OCI-LY1 (cell line): ENCODE measurements around the gene EIF6.

Experiments used
- H2AFZ ChIP-seq: fragments of 200-600 bp; sonication (generic), shearing (Covaris generic); 2 replicates; pipeline ENCODE4 v1.6.0; 2014; ENCODE audit warnings: antibody characterized with exemption, mild to moderate bottlenecking, low read length
- H3F3A ChIP-seq: fragments of 200-600 bp; sonication (generic), shearing (Covaris generic); 2 replicates; pipeline ENCODE4 v1.6.0; 2014; ENCODE audit warnings: mild to moderate bottlenecking, antibody characterized with exemption, low read length, moderate library complexity; ENCODE audit not compliant: insufficient read depth
- H3K27ac ChIP-seq: fragments of 200-600 bp; sonication (generic); 2 replicates; pipeline ENCODE4 v1.5.1; 2014; ENCODE audit warnings: low read length, mixed run types, mild to moderate bottlenecking, low read depth; ENCODE audit not compliant: poor library complexity, severe bottlenecking
- H3K27me3 ChIP-seq: fragments of 200-600 bp; sonication (generic); 2 replicates; pipeline ENCODE4 v1.6.0; 2014; ENCODE audit warnings: antibody characterized with exemption, mild to moderate bottlenecking, low read length, moderate library complexity; ENCODE audit not compliant: insufficient read depth
- H3K36me3 ChIP-seq: fragments of 200-600 bp; sonication (generic); 2 replicates; pipeline ENCODE4 v1.6.1; 2014; ENCODE audit warnings: mild to moderate bottlenecking, antibody characterized with exemption, low read length, moderate library complexity, mixed read lengths; ENCODE audit not compliant: insufficient read depth
- H3K4me1 ChIP-seq: fragments of 200-600 bp; sonication (generic); 2 replicates; pipeline ENCODE4 v1.5.1; 2014; ENCODE audit warnings: mild to moderate bottlenecking, low read length, moderate library complexity; ENCODE audit not compliant: insufficient read depth, severe bottlenecking
- H3K4me2 ChIP-seq: fragments of 200-600 bp; sonication (generic), shearing (Covaris generic); 2 replicates; pipeline ENCODE4 v1.6.1; 2014; ENCODE audit warnings: low read length
- H3K4me3 ChIP-seq: fragments of 200-600 bp; sonication (generic); 2 replicates; pipeline ENCODE4 v1.5.1; 2014; ENCODE audit warnings: low read length, low read depth, mild to moderate bottlenecking, mixed read lengths; ENCODE audit not compliant: poor library complexity, severe bottlenecking
- H3K79me2 ChIP-seq: fragments of 200-600 bp; shearing (Covaris generic); 2 replicates; pipeline ENCODE4 v1.6.1; 2016; ENCODE audit warnings: mixed run types, low read length, mixed read lengths; ENCODE audit not compliant: insufficient read depth
- H3K9ac ChIP-seq: fragments of 200-600 bp; sonication (generic), shearing (Covaris generic); 2 replicates; pipeline ENCODE4 v1.6.1; 2014; ENCODE audit warnings: mild to moderate bottlenecking, low read length, mixed read lengths
- H3K9me2 ChIP-seq: fragments of 200-600 bp; sonication (generic), shearing (Covaris generic); 2 replicates; pipeline ENCODE4 v1.6.1; 2014; ENCODE audit warnings: low read depth, mild to moderate bottlenecking, low read length, mixed read lengths
- H3K9me3 ChIP-seq: fragments of 200-600 bp; shearing (Covaris generic); 2 replicates; pipeline ENCODE4 v1.6.1; 2014; ENCODE audit warnings: low read length, mixed read lengths
- H4K20me1 ChIP-seq: fragments of 200-600 bp; sonication (generic), shearing (Covaris generic); 2 replicates; pipeline ENCODE4 v1.6.0; 2016; ENCODE audit warnings: mild to moderate bottlenecking, low read length; ENCODE audit not compliant: insufficient read depth
- CTCF ChIP-seq: fragments of 200-600 bp; sonication (generic), shearing (Covaris generic); IDR thresholded peaks from 2 replicates; pipeline ENCODE4 v1.5.1; 2017; ENCODE audit warnings: mild to moderate bottlenecking, antibody characterized with exemption, low read length, moderate library complexity, mixed read lengths
- EZH2 ChIP-seq: fragments of 200-600 bp; sonication (generic), shearing (Covaris generic); IDR thresholded peaks from 2 replicates; pipeline ENCODE4 v1.8.0; 2017; ENCODE audit warnings: borderline replicate concordance, mixed run types, mild to moderate bottlenecking, antibody characterized with exemption, low read length, moderate library complexity, mixed read lengths

EIF6 gene

GRCh38 chr20:35248641-35249475 lies 35.7 kb downstream of the EIF6 start:
- Histone ChIP-seq H3K4me3 (no peak overlapping the region), H4K20me1 (no peaks in the 10 kb centered on the region), H3K4me1 (no peaks in the 10 kb centered on the region), H3K36me3 (no peaks in the 10 kb centered on the region), H3K4me2 (no peak overlapping the region), H3K9me2 (no peaks in the 10 kb centered on the region), H2AFZ (no peak overlapping the region), H3K9ac (no peak overlapping the region), H3K9me3 (no peaks in the 10 kb centered on the region), H3K27me3 (no peaks in the 10 kb centered on the region; the same call in 1 of the 2 replicates), H3F3A (no peaks in the 10 kb centered on the region), H3K27ac (no peak overlapping the region), H3K79me2 (no peaks in the 10 kb centered on the region)
- TF ChIP-seq EZH2 (no peak), CTCF (no peak)

GRCh38 chr20:35246723-35247122 lies 37.8 kb downstream of the EIF6 start:
- Histone ChIP-seq H3K9me3 (no peaks in the 10 kb centered on the region), H3K4me2 (no peak overlapping the region), H4K20me1 (no peaks in the 10 kb centered on the region), H2AFZ (no peak overlapping the region), H3K4me1 (no peaks in the 10 kb centered on the region), H3K79me2 (no peaks in the 10 kb centered on the region), H3F3A (no peaks in the 10 kb centered on the region), H3K9me2 (no peaks in the 10 kb centered on the region), H3K4me3 (no peak overlapping the region), H3K9ac (no peak overlapping the region), H3K27me3 (no peaks in the 10 kb centered on the region; the same call in 1 of the 2 replicates), H3K27ac (no peak overlapping the region), H3K36me3 (no peaks in the 10 kb centered on the region)
- TF ChIP-seq CTCF (no peak), EZH2 (no peak)

GRCh38 chr20:35243986-35244385 lies 40.6 kb downstream of the EIF6 start:
- Histone ChIP-seq H3K27ac (no peak overlapping the region), H3K4me3 (no peak overlapping the region), H3K4me2 (no peak overlapping the region), H3K79me2 (no peaks in the 10 kb centered on the region), H2AFZ (no peak overlapping the region), H3F3A (no peaks in the 10 kb centered on the region), H3K4me1 (no peaks in the 10 kb centered on the region), H3K9ac (no peak overlapping the region), H3K9me2 (no peaks in the 10 kb centered on the region), H3K36me3 (no peaks in the 10 kb centered on the region), H3K9me3 (no peaks in the 10 kb centered on the region), H4K20me1 (no peaks in the 10 kb centered on the region), H3K27me3 (peaks cover 3% of the 10 kb centered on the region; the same call in 1 of the 2 replicates)
- TF ChIP-seq EZH2 (no peak), CTCF (no peak)
